Right lobe of liver (tissue), 4 donors: ENCODE data around the gene GPER1.
"Not testable (repeated sequence)": the region's sequence is repeated elsewhere in the genome, so short reads cannot be mapped to it uniquely, and the experiment has no call there.

ENCODE experiments used
- CTCF ChIP-seq, 4 donors: fragments of 200-600 bp in 3 of 4; fragments of 450-650 bp in 1 of 4; IDR thresholded peaks; one replicate each; pipeline versions ENCODE4 v1.5.1 to v1.8.0; 2016 to 2022; ENCODE audit warnings: antibody characterized with exemption in 4 of 4, mild to moderate bottlenecking in 2 of 4
- POLR2A ChIP-seq: fragments of 450-650 bp; IDR thresholded peaks from one replicate; pipeline ENCODE4 v1.6.1; 2017; ENCODE audit warnings: antibody characterized with exemption, mild to moderate bottlenecking
- donor health status: DM: no; HTN: no; CAD: no.
- donor health status: DM: no; HTN: no; CAD: no.
- donor health status: DM: no; HTN: yes; CAD: no.

- not testable (repeated sequence) for TF ChIP-seq POLR2A; CTCF (IDR thresholded peaks at IDR 0.05)
Observed at GRCh38 chr7:1040233-1040632, 47.7 kb upstream of the GPER1 start.
